Natural killer cell (primary cell): Measurements from ENCODE around the gene BDKRB2. TPM values are rescaled to one million over a fixed set of nuclear protein-coding genes. Genes with fewer than 3 reads are reported as not detected.

Source experiments
- ATAC-seq, 3 donors: fragments of 150-1000 bp in 2 of 3; fragments of 200-7000 bp in 1 of 3; cut with Tn5 transposase; 1 replicate in 1 of 3; 2 replicates in 2 of 3; pipeline ENCODE4 v1.10.0; 2021; ENCODE audit warnings: mild to moderate bottlenecking in 2 of 3, moderate library complexity in 2 of 3
- DNase-seq, 2 donors: peaks; one replicate each; pipeline versions ENCODE4 v3.0.0 to v3.0.0-alpha.2; 2013 to 2021; ENCODE audit warnings: mixed read lengths in 1 of 2
- H3K27ac ChIP-seq: one replicate; pipeline ENCODE4 v1.5.1; 2013; ENCODE audit warnings: mild to moderate bottlenecking, low read length
- H3K27me3 ChIP-seq: one replicate; pipeline ENCODE4 v1.6.1; 2013; ENCODE audit warnings: low read length; ENCODE audit not compliant: control insufficient read depth, insufficient read depth
- H3K36me3 ChIP-seq: one replicate; pipeline ENCODE4 v1.6.1; 2013; ENCODE audit warnings: low read length; ENCODE audit not compliant: control insufficient read depth, insufficient read depth
- H3K4me1 ChIP-seq: one replicate; pipeline ENCODE4 v1.6.1; 2013; ENCODE audit warnings: low read length; ENCODE audit not compliant: control insufficient read depth, insufficient read depth
- H3K4me3 ChIP-seq: one replicate; pipeline ENCODE4 v1.5.1; 2013; ENCODE audit warnings: low read length
- H3K9me3 ChIP-seq: one replicate; pipeline ENCODE4 v1.6.1; 2013; ENCODE audit warnings: low read length; ENCODE audit not compliant: control insufficient read depth, insufficient read depth
- H3K27ac Mint-ChIP-seq, 2 donors: one replicate each; pipeline ENCODE4 v1.8.0; 2022; ENCODE audit warnings: mild to moderate bottlenecking in 2 of 2, mixed read lengths in 2 of 2, moderate library complexity in 1 of 2
- H3K27me3 Mint-ChIP-seq, 2 donors: one replicate each; pipeline ENCODE4 v1.8.0; 2022; ENCODE audit warnings: low read depth in 2 of 2, mixed read lengths in 2 of 2
- H3K36me3 Mint-ChIP-seq: one replicate; pipeline ENCODE4 v1.8.0; 2022; ENCODE audit warnings: mixed read lengths
- H3K4me1 Mint-ChIP-seq, 2 donors: one replicate each; pipeline ENCODE4 v1.8.0; 2022; ENCODE audit warnings: mixed read lengths in 2 of 2
- H3K4me3 Mint-ChIP-seq: one replicate; pipeline ENCODE4 v1.8.0; 2022; ENCODE audit warnings: mild to moderate bottlenecking, moderate library complexity, mixed read lengths
- H3K9me3 Mint-ChIP-seq, 2 donors: one replicate each; pipeline ENCODE4 v1.8.0; 2022; ENCODE audit warnings: mixed read lengths in 2 of 2
- WGBS: methylation state at CpG from one replicate; pipeline ENCODE4 v1.1.7; 2013; ENCODE audit warnings: missing lambda C conversion rate; ENCODE audit not compliant: insufficient coverage; 5-methylcytosine and 5-hydroxymethylcytosine counted together
- intact Hi-C: fragments of 100-400 bp; cut with micrococcal nuclease; formaldehyde crosslinking; loops from one replicate; pipeline ENCODE4 v1.14.2; 2022
- total RNA-seq, 4 donors: library from RNA; stranded (reverse); fragments of 120-200 nt in 1 of 4; gene quantifications; one replicate each; pipeline versions ENCODE4 v1.2.3 to v1.2.4, GENCODE V29; 2013 to 2022
- TF ChIP-seq, protein P1 (sequence below): fragments of 200-600 bp; IDR thresholded peaks from one replicate; pipeline ENCODE4 v1.8.0; 2022; ENCODE audit warnings: antibody characterized with exemption

The BDKRB2 gene
- total RNA-seq, 3 donors from 2014 or later (not counting 1 experiment from before 2014, with no cell fraction given): not detected

DNA sequence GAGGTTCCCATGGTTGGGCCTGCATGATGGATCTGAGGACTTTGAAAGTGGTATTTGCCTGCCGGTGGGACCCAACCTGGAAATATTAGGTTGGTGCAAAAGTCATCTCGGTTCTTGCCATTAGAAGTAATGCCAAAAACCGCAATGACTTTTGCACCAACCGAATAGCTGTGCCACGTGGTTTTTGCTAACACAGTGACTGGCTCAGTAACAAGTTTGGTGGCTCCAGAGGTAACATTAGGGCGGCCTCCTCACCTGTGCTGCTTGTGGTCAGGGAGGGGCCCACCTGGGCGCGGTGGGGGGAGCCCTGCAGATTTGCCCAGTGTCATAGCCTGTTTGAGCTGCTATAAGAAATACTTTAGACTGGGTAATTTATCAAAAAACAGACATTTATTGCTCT is 1.8 kb downstream of the BDKRB2 start:
- Mint-ChIP-seq H3K27ac (no peak overlapping the region), H3K36me3 (no peaks in the 10 kb centered on the region), H3K27me3 (peaks cover 30 to 39% of the 10 kb centered on the region in 2 donors), H3K4me3 (no peak overlapping the region), H3K4me1 (no peaks in the 10 kb centered on the region), H3K9me3 (no peaks in the 10 kb centered on the region)
- intact Hi-C loops: no loop called here
- H3K4me1 ChIP-seq: no peaks in the 10 kb centered on the region
- WGBS: 84% methylated on average over 8 of the region's 8 CpGs
- no peak for ATAC-seq
- DNase-seq: no peak
- H3K4me3 ChIP-seq: no peak overlapping the region
- H3K27ac ChIP-seq: no peak overlapping the region
- no peaks in the 10 kb centered on the region for H3K36me3 ChIP-seq
- TF ChIP-seq, protein P1, sequence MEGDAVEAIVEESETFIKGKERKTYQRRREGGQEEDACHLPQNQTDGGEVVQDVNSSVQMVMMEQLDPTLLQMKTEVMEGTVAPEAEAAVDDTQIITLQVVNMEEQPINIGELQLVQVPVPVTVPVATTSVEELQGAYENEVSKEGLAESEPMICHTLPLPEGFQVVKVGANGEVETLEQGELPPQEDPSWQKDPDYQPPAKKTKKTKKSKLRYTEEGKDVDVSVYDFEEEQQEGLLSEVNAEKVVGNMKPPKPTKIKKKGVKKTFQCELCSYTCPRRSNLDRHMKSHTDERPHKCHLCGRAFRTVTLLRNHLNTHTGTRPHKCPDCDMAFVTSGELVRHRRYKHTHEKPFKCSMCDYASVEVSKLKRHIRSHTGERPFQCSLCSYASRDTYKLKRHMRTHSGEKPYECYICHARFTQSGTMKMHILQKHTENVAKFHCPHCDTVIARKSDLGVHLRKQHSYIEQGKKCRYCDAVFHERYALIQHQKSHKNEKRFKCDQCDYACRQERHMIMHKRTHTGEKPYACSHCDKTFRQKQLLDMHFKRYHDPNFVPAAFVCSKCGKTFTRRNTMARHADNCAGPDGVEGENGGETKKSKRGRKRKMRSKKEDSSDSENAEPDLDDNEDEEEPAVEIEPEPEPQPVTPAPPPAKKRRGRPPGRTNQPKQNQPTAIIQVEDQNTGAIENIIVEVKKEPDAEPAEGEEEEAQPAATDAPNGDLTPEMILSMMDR: no peak
- H3K27me3 ChIP-seq: peaks cover 9% of the 10 kb centered on the region
- no peaks in the 10 kb centered on the region for H3K9me3 ChIP-seq

DNA sequence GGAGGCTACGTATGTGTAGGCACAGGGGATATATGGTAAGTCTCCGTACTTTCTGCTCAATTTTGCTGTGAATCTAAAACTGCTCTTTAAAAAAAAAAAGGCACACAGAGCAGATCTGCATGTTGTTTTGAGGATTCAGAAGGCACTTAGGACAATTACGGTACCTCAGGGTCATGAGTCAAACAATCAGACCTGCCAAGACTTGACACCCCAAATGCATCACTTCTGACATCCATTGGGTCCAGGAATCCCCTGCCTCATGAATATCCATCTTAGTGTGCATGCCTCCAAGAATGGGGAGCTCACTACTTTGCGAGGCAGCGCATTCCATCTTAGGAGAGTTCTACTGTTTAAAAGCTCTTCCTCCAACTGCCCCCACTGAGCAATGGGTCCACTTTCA is 3.0 kb downstream of the BDKRB2 start:
- DNase-seq (no peak), ATAC-seq (no peak)
- Mint-ChIP-seq H3K4me3 (no peak overlapping the region), H3K4me1 (no peaks in the 10 kb centered on the region), H3K9me3 (no peaks in the 10 kb centered on the region), H3K27ac (no peak overlapping the region), H3K36me3 (no peaks in the 10 kb centered on the region), H3K27me3 (peaks cover 21 to 27% of the 10 kb centered on the region in 2 donors)
- Histone ChIP-seq H3K9me3 (no peaks in the 10 kb centered on the region), H3K4me3 (no peak overlapping the region), H3K36me3 (no peaks in the 10 kb centered on the region), H3K27me3 (peaks cover 9% of the 10 kb centered on the region), H3K4me1 (no peaks in the 10 kb centered on the region), H3K27ac (no peak overlapping the region)
- intact Hi-C loops: no loop called here
- TF ChIP-seq, protein P1: no peak
- WGBS: 93% methylated on average over 5 of the region's 5 CpGs

DNA sequence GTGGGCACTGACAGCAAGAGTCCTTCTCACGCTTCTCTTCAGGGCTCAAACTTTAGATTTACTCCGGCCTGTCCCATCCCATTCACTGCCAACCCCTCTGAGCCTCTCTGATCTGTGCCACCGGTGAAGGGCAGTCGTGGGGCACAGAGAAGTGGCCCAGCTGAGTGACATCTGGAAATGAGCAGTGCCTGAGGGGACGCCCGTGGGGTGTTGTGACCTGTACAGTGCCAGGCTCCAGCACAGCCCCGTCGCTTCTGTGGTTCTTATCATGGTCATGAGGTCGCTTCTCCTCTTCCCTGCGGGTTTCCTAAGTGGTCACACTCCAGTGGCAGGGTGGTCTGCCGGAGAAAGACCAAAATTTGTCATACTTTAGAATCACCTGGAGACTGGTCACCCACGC is 4.1 kb downstream of the BDKRB2 start:
- H3K36me3 Mint-ChIP-seq: no peaks in the 10 kb centered on the region
- DNase-seq (no peak), ATAC-seq (no peak)
- Histone ChIP-seq H3K4me1 (no peaks in the 10 kb centered on the region), H3K27me3 (peaks cover 6% of the 10 kb centered on the region), H3K9me3 (no peaks in the 10 kb centered on the region), H3K4me3 (no peak overlapping the region), H3K36me3 (no peaks in the 10 kb centered on the region), H3K27ac (no peak overlapping the region)
- H3K27ac Mint-ChIP-seq: no peak overlapping the region
- 83% methylated on average over 12 of the region's 12 CpGs for WGBS
- no peak overlapping the region for H3K4me3 Mint-ChIP-seq
- H3K4me1 Mint-ChIP-seq: no peaks in the 10 kb centered on the region
- H3K9me3 Mint-ChIP-seq: no peaks in the 10 kb centered on the region
- H3K27me3 Mint-ChIP-seq: peaks cover 16 to 19% of the 10 kb centered on the region in 2 donors
- intact Hi-C loops: no loop called here
- TF ChIP-seq, protein P1: no peak

DNA sequence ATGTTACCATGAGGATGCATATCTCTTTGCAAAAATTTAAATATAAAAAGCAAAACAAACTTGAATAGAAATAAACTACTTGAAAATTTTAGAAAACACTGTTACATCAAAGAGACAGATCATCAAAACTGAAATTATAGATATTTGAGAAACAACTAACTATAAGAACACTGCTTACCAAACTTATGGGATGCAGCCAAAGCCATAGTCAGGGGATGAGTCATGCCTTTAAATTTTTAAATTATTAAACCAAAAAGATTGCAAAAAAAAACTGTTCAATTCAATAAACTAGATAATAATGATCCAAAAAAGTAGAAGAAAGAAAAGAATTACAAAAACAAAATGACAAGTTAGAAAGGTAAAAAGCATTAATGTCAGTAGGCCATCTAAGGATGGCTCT is 7.5 kb downstream of the BDKRB2 start:
- TF ChIP-seq, protein P1: no peak
- no peaks in the 10 kb centered on the region for H3K9me3 Mint-ChIP-seq
- no peaks in the 10 kb centered on the region for H3K36me3 ChIP-seq
- peaks cover 4 to 10% of the 10 kb centered on the region in 2 donors for H3K27me3 Mint-ChIP-seq
- no peak overlapping the region for H3K27ac Mint-ChIP-seq
- H3K4me3 ChIP-seq: no peak overlapping the region
- H3K4me1 ChIP-seq: no peaks in the 10 kb centered on the region
- H3K9me3 ChIP-seq: no peaks in the 10 kb centered on the region
- DNase-seq (no peak), ATAC-seq (no peak)
- intact Hi-C loops: no loop called here
- no peaks in the 10 kb centered on the region for H3K27me3 ChIP-seq
- no peaks in the 10 kb centered on the region for H3K4me1 Mint-ChIP-seq
- H3K27ac ChIP-seq: no peak overlapping the region
- H3K36me3 Mint-ChIP-seq: no peaks in the 10 kb centered on the region
- H3K4me3 Mint-ChIP-seq: no peak overlapping the region
